Measurements from ENCODE around the gene MICAL3. TPM values are rescaled to one million over a fixed set of nuclear protein-coding genes. Genes with fewer than 3 reads are reported as not detected.

MICAL3 gene
- total RNA-seq, 1 donor from 2014 or later, result 36.9 TPM

DNA sequence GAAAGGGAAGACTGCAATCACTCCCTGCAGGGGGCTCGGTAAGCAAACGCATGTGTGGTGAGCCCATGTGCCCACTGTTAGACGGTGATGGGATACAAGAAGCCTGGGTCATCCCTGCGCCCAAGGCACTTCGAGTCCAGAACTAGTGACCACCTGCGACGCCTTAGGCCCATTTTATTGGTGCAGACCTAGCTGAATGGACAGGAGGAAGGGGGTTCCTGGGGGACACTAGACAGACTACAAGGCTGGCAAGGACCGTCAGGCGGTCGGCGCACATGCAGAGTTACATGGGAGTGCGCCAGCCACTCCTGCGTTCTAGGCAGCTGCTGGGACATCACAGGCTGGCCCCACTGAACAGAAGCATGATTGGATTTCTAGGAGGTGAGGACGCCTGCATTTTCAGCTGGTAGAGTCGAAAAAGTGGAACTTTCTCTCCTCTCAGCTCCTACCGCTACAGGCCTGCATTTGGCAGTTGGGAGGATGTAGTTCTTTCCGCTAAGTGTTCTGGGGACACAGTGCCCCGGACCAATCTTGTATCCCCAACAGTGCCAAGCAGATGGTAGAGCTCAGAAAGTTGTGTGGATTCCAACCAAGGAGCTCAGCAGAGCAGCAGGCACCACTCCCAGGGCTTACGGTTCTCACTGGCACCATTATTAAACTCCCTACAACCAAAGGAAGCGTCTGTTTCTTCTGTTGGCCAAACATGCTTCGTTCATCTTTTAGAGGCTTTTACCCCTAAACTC is 285.8 kb downstream of the MICAL3 start:
- Histone ChIP-seq H3K4me3 (no peak overlapping the region), H3K27me3 (no peaks in the 10 kb centered on the region), H3K27ac (no peak overlapping the region), H3K9me3 (no peaks in the 10 kb centered on the region), H3K4me1 (no peaks in the 10 kb centered on the region), H3K36me3 (peaks cover 7 to 18% of the 10 kb centered on the region in 2 donors)
- TF ChIP-seq, protein P1, sequence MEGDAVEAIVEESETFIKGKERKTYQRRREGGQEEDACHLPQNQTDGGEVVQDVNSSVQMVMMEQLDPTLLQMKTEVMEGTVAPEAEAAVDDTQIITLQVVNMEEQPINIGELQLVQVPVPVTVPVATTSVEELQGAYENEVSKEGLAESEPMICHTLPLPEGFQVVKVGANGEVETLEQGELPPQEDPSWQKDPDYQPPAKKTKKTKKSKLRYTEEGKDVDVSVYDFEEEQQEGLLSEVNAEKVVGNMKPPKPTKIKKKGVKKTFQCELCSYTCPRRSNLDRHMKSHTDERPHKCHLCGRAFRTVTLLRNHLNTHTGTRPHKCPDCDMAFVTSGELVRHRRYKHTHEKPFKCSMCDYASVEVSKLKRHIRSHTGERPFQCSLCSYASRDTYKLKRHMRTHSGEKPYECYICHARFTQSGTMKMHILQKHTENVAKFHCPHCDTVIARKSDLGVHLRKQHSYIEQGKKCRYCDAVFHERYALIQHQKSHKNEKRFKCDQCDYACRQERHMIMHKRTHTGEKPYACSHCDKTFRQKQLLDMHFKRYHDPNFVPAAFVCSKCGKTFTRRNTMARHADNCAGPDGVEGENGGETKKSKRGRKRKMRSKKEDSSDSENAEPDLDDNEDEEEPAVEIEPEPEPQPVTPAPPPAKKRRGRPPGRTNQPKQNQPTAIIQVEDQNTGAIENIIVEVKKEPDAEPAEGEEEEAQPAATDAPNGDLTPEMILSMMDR (IDR thresholded peaks at IDR 0.05), result no peak
- no peak for DNase-seq (ENCODE audit: low spot score in 2 of 2)
- intact Hi-C loops (cut with DNase I), result no loop called here

Other genes with a start within 250 kb of the MICAL3 start
- 38.1 TPM for gene PEX26, start 53.4 kb upstream of the MICAL3 start, total RNA-seq
- not detected for gene TUBA8, start 86.2 kb upstream of the MICAL3 start, total RNA-seq
- gene USP18, start 125.6 kb upstream of the MICAL3 start, total RNA-seq, result 6.7 TPM

All from ascending aorta (tissue), 2 donors.